ENCODE data around the gene VPS54.

GRCh38 chr2:64015898-64016297 is 3.3 kb downstream of the VPS54 start:
- no peak for TF ChIP-seq CTCF (IDR thresholded peaks at IDR 0.05; ENCODE audit: low read depth, low read length, missing input control)
- TF ChIP-seq, protein P1, sequence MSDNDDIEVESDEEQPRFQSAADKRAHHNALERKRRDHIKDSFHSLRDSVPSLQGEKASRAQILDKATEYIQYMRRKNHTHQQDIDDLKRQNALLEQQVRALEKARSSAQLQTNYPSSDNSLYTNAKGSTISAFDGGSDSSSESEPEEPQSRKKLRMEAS (IDR thresholded peaks at IDR 0.05), result no peak
- no peak for TF ChIP-seq RXRA (IDR thresholded peaks at IDR 0.05)
- TF ChIP-seq TAF1 (conservative IDR thresholded peaks at IDR 0.05), result no peak
- no peak for TF ChIP-seq YY1 (IDR thresholded peaks at IDR 0.05)
- TF ChIP-seq RAD21 (IDR thresholded peaks at IDR 0.05), result no peak
- no peak for TF ChIP-seq ATF3 (IDR thresholded peaks at IDR 0.05)
- no peak for TF ChIP-seq EGR1 (IDR thresholded peaks at IDR 0.05; ENCODE audit: low read depth in 2 of 2)
- TF ChIP-seq GABPA (IDR thresholded peaks at IDR 0.05 in 1 of 2, conservative IDR thresholded peaks at IDR 0.05 in 1 of 2), result no peak
- TF ChIP-seq JUND (IDR thresholded peaks at IDR 0.05), result no peak

Measured in liver (tissue), 3 donors.